HG02588 (cell line): ENCODE results near the gene DCDC1.
"Not testable (repeated sequence)": the region's sequence is repeated elsewhere in the genome, so short reads cannot be mapped to it uniquely, and the experiment has no call there.

Experiments
- ATAC-seq: cut with Tn5 transposase; IDR thresholded peaks from one replicate; pipeline ENCODE4 v1.9.1; 2021; ENCODE audit warnings: mild to moderate bottlenecking, moderate library complexity; ENCODE audit not compliant: unreplicated experiment

Gene DCDC1

DNA sequence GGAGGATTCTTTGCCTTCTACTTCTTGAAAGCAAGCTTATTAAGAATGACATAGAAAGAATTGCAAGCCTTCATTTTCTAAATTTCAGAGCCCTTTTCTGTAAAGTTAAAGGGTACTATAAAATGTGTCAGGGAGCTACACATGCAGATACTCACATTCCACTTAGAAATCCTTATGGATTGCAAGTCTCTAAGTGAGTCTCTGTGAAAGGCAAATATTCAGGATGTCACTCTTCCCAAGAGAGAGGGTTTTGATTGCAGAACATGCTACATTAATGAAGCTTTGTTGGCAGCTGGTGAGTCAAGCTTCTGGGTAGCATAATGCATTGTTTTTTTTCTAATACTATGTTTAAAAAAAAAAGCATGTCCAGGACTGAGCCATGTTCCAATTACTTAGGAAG lies 369.2 kb downstream of the DCDC1 start:
- no peak for ATAC-seq

DNA sequence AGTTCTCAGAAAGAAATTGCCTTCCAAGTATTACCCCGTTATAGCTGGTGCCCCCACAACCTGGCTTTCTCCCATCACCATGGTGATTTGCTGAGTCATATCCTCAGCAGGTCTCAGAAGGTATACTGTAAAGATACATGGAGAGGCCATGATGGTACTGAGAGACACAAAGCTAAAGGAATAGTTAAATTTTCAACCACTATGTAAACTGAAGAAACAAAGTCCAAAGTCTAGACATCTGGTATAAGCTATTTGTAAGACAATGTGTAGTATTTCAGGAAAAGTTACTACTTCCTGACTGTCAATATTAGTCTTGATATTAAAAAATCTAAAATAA lies 377.1 kb downstream of the DCDC1 start:
- no peak for ATAC-seq

DNA sequence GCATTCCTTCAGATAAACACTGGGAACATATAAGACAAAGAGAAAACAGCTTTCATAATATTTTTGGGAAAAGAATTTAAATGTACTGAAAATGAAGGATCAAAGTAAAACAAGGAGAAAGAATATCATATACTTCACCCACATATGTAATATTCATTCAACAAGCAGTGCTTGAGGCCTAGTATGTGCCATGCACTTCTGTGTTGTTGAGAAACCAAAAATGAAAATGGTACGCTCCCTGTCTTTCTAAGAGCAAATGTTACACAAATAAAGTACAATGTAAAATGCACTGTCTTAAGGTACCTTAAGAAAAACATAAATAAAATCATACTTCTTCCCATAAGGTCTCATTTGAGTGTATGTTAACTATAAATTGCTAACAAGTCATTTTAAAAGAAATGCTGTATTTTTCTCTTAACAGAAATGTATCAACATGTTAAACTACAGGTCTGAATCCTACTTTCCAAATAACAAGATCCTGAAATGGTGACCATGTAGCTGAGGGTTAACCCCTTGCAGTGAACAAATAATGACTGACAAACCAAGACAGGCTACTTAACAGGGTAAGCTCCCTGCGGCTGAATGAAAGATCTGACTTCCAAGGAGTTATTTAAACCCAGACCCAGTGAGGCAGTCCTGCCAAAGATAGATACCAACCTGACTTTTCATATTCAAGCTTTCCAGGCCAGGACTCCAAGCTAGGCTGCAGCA lies 377.6 kb downstream of the DCDC1 start:
- no peak for ATAC-seq

DNA sequence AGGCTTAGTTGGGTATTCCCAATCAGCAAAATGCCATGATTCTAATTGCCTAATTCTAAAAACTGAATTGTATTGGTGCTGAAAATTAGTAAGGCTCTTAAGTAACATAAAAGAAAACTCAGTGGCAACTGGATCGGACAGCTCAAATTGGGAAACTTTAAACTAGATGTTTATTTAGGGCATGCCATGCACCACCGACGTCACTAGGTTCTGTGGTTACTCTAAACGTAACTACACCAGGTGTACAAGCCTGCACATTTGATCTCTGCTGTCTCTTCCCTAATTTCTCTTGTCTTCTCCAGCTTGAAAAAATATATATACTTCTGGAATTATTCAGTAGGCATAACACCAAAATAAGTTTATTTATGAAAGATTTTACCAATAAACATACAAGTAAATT lies 378.2 kb downstream of the DCDC1 start:
- ATAC-seq: no peak

DNA sequence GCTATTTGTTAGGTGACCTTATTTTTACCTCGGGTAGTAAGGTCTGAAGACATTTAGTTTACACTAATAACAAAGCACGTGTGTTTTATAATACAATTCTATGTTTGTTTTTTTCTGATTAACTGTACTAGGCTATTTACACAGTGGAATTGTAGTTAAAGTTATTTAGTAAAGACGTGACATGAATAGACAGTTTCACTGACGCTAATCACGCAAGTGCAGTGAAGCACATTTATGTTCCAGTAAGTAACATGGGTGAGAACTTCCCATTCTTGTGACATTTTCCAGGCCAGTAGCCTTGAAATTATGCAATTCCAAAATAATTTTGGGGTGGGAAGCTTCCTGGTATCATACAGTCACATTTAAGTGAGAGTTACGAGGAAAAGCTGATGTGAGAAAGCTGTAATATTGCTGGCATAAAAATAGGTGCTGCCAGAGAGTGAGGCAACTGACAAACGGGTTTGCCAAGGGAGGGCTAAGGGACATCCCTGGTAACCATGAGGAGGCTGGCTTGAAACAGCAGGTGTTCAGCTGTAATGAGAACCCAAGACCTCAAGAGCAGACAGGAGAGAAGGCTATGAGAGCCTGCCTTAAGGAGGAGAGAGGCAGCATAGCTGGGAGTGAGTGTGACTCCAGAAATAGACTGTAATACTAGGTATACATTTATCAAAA lies 378.8 kb downstream of the DCDC1 start:
- ATAC-seq: no peak

DNA sequence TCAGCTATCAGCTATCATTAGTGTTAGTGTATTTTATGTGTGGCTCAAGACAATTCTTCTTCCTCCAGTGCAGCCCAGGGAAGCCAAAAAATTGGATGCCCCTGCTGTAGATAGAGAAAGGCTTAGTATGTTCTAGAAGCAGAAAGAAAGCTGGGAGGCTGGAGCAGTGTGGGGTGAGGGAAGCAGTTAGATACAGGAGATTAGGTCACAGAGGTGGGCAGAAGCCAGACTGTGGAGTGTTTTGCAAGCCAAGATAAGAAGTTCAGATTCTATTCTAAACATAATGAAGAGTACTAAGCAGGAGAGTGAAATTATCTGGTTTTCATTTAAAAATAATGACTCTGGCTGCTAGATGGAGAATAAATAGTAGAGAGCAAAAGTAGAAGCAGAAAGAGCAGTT lies 381.7 kb downstream of the DCDC1 start:
- no peak for ATAC-seq

DNA sequence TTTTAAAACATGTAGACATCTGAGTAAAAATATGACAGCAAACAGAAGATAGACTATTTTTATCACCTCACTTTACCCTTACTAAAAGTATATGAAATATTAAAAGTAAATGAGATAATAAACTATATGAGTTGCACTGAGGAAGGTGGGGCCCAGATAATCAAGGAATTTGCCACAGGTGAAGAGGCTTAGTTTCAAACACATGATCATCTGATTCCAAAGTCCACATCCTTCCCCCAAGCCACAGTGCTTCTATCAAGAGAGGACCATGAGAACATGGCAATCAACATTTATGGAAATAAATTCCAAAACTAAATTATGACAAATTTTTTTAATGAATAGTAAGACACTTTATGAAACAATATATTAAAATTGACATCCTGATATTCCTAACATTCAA lies 384.0 kb downstream of the DCDC1 start:
- ATAC-seq: no peak

DNA sequence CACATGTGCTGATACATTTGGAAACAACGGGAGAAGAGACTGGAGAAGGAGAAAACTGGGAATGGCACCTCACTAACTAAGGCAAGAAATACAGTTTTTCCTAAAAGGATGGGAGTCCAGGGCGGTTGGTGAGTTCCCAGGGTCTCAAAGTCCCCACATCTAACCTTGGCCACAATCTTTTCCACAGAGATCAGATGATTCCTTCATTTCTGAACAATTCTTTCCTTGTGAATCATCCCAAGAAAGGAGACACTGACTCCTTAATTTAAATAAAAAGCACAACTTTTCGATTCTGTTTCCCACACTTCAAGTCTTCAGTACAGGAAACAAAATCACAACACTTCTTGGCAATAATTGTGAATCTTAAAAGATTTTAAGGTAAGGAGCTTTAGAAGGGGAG lies 384.7 kb downstream of the DCDC1 start:
- ATAC-seq: no peak

DNA sequence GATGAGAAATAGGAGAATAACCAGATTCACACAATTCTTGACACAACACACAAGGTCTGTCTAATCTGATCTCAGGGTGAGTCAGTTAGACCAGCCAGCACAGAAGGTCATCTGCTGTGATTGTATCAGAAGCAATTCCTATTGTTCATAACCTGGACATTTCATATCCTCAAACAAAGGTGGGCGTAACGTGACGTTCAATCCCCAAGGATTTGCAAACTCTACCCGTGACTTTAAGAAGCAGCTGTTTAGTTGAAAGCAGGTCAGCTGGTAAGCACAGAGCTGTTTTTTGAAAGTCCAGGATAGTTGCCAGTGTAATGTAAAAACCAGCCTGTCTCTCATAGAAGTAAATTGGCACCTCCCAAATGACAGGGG lies 385.1 kb downstream of the DCDC1 start:
- ATAC-seq: no peak

DNA sequence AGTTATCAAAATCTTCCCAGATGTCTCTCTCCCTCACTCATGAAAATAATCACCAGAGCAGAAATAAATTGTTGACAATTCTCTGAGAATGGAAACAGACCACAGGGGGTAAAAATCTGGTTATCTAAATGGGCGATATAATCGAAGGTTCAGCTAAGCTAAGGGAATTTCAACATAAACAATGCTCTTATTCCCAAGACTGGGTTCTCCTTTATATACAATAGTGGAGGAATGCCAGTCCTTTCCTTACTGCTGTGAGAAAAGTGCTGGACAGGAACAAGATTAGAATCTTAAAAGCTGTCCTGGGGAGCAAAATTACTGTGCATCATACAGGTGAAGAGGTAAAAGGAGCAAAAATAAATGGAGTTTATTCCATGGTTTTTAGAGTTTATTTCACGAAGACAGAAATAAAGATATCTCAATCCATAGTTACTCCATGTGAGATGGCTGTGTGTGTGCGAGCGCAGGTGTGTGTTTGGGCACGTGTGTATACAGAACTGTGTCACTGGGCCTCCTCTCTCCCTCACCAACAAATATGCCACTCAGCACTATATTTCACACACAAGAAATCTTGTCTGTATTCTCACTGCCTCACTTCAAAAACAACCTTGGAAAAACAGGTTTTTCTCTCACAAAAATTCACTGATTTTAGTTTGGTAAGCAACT lies 385.6 kb downstream of the DCDC1 start:
- no peak for ATAC-seq

DNA sequence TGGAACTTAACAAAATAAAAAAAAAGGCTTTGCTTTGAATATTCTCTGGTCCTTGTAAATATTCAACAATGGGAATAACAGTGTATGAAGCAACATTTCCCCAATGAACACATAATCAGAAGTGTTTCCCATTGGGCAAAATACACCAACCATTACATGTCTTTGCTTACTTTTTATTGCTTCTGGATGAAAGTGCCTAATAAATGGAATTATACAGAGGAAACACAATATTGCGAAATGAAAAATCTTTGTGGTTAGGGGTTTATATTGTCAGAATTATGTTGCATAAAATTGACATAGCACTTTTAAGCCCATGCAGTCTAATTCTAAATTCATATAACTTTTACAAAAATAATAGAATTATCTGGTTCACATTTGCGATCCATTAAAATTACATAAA lies 386.4 kb downstream of the DCDC1 start:
- no peak for ATAC-seq

DNA sequence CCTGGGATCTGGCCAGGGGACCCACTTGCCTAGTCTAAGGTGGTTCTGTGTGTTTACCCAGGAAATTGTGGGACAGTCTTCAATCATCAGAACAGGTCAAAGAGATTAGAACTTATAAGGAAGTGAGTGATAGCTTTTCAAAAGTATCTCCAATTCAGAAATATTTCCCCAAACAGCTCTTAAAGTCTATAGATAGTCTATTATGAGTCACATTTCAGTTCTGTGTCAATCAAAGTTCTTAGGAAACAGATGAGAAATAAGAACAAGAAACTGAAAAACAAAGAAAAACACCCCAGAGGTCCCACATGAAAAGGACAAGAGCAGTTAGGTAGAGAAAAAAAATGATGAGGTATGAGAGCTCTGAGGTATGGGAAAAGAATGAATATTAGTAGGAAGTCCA lies 402.0 kb downstream of the DCDC1 start:
- no peak for ATAC-seq

DNA sequence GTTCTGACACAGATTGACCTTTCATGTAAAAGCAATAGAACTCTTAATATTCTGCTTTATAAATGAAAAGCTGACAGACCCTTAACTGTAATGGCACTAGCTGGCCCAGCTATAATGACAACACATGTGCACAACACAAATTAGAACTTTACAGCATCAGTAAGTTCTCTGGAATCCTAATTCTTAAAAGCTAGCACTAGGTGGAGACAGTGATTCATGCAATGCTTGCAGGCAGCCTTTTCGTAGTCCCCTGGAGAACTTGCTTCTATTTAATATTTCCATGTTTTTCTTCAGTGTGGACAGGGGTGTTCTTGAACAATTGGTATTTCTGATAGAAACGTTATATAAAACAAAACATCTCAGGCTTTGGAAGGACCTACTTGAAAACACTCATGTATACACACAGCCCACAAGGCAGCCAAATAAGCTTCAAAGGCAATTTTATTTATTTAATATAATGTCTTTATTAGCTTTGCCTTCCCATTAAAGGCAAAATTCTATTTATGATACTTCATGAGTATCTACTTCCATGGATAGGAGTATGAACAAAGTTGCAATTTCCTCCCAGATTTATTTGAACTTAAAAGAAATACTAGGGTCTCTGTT lies 409.0 kb downstream of the DCDC1 start:
- ATAC-seq: no peak

DNA sequence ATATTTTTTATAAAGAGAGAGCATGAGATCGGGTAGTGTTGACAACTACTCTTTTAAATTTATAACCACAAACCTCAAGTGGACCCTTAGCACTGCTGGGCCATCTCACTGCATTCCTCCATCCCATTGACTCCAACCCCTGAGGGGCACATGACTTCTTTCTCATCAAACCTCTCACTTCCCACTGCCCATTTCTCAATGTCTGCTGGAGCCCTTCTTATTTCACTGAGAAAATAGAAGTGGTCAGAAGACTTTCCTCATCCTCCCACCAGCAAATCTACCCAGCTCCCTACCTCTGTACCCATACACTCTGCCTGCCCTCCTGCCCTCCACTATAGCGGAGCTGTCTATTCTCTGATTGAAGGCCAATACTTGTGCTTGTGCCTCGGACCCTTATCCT lies 412.8 kb downstream of the DCDC1 start:
- no peak for ATAC-seq

DNA sequence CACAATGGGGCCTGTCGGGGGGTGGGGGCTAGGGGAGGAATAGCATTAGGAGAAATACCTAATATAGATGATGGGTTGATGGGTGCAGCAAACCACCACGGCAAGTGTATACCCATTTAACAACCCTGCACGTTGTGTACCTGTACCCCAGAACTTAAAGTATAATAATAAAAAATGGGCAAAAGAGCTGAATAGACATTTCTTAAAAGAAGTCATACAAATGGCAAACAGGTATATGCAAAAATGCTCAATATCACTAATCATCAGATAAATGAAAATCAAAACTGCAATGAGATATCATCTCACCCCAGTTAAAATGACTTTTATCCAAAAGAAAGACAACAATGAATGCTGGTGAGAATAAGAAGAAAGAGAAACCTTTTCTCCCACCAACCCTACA lies 419.7 kb downstream of the DCDC1 start:
- no peak for ATAC-seq

DNA sequence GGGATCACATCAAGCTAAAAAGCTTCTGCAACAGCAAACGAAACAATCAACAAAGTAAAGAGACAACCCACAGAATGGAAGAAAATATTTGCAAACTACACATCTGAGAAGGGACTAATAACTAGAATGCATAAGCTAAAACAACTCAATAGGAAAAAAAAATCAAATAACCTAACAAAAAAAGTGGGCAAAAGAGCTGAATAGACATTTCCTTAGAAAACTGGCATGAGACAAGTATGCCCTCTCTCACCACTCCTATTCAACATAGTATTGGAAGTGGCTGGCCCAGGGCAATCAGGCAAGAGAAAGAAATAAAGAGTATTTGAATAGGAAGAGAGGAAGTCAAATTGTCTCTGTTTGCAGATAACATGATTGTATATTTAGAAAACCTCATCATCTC lies 421.8 kb downstream of the DCDC1 start:
- not testable (repeated sequence) for ATAC-seq

DNA sequence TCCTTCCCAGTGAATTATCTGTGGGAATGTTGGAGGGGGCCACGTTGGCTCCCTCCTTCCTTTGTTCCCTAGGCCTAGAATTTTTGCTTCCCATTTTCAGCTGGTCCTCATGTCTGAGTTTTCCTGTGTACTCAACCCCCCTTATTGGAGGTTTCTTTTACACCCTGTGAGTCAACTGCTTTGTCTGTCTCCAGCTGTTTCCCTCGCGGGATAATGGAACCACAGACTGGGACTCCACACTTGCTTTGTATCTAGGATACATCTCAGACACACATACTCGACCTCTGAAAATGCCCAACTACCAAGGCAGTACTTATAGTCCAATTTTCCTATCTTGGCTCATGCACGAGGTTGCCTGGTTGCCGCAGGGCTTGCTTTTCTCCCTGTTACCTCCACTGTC lies 430.7 kb downstream of the DCDC1 start:
- no peak for ATAC-seq

DNA sequence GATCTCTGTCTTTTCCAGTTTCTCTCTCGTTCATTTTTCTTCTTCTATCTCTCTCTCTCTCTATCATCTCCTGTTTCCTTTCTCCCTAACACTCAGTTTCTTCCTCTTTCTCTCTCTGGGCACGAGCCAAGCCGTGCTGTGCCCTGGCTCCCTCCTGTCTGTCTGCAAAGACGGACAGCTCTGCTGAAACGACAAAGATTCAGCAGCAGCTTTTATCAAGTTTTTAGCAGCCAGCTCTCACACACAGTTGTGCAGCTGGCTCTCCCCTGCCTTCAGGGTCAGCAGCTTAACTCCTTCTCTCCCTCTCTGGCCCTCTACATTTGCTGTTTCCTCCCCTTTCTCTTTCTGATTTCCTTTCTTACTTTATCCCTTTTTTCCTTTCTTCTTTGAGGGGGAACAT lies 431.4 kb downstream of the DCDC1 start:
- no peak for ATAC-seq

DNA sequence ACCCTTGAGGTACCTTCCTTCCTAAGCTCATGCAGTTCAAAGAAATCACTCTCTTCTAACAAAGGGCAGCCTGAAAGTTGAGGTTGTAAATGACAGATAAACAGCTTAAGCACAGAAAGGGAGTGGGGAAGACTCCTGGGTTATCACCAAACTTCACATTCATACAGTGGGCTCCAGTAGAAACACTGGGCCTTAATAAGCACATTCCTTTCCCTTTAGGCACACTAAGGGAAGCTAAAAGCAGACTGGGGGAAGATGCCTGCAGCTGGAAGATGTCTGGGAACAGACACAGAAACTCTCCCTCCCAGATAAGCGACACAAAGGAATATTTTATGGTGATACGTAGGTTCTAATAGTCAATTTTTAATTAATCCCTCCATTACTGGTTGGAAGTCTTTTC lies 433.0 kb downstream of the DCDC1 start:
- ATAC-seq: no peak

DNA sequence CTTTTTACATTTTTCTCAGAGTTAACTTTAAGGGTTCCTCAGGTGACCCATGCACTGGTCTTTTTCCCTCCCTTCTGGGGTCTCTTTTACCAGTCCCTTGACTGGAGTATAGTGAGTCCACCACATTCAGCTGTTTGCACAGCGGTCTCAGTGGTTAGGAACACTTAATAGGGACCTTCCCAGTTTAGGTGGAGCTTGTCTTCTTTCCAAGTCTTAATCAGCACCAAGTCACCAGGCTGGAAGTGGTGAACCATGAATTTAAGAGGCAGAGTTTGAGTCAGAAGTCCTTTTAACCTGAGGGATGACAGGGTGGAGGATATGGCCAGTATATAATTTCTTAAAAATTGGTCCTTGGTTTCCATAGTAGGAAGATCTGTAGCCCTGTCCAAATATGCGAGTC lies 433.7 kb downstream of the DCDC1 start:
- no peak for ATAC-seq

DNA sequence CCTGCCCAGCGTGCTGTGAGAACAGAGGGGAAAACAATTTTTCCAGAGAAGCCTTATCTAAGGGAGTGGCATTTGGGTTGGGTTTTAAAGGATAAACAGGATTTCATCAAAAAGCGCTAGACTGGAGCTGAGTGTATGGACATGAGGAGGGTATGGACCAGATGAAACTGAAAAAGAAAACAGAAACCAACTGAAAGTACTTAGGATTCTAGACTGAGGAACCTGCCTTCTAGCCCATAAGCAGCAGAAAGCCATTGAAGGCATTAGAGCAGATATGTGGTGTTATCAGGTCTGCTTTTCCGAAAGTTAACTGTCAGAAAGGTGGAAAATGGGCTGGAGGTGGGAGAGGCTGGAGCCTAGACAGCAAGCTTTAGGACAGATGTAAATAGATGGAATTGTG lies 443.4 kb downstream of the DCDC1 start:
- no peak for ATAC-seq

DNA sequence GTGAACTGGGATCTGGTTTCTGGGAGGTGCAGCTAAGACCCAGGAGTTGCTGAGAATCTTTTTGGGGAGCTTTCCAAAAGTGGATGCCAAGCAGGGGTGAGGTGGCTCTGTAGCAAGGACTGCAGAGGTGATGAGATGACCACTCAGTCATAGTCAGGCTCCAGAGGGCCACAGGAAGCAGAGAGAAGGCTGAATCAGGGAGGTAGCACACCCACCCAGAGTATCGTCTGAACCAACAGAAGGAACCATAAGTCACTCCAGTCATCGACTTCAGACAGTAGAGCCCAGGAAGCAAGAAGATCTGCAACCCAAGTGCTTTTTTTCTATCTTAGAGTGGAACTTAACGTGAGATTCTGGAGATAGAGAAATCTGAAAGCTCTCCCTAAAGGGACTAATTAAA lies 447.7 kb downstream of the DCDC1 start:
- ATAC-seq: no peak
